ENCODE data around the gene TAF7.
"Not testable (repeated sequence)": the region's sequence is repeated elsewhere in the genome, so short reads cannot be mapped to it uniquely, and the experiment has no call there.

TAF7 gene

DNA sequence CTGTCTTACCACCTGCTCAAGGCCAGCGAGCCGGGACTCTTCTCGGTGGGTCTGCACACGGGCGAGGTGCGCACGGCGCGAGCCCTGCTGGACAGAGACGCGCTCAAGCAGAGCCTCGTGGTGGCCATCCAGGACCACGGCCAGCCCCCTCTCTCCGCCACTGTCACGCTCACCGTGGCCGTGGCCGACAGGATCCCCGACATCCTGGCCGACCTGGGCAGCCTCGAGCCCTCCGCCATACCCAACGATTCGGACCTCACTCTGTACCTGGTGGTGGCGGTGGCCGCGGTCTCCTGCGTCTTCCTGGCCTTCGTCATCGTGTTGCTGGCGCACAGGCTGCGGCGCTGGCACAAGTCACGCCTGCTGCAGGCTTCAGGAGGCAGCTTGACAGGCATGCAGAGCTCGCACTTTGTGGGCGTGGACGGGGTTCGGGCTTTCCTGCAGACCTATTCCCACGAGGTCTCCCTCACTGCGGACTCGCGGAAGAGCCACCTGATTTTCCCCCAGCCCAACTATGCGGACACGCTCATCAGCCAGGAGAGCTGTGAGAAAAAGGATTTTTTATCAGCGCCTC, 20.3 kb upstream of the TAF7 start:
- not testable (repeated sequence) for DNase-seq (ENCODE audit: low read depth in 1 of 2, low spot score in 1 of 2)

GRCh38 chr5:141338538-141339306, 18.1 kb upstream of the TAF7 start, which contains the start of gene PCDHGA2:
Gene PCDHGA2 (plus strand): TSS chr5:141338760.
- DNase-seq (ENCODE audit: low read depth in 1 of 2, low spot score in 1 of 2) = no peak

- not testable (repeated sequence) for DNase-seq (ENCODE audit: low read depth in 1 of 2, low spot score in 1 of 2)
Observed at GRCh38 chr5:141332571-141332970, 12.0 kb upstream of the TAF7 start.

DNA sequence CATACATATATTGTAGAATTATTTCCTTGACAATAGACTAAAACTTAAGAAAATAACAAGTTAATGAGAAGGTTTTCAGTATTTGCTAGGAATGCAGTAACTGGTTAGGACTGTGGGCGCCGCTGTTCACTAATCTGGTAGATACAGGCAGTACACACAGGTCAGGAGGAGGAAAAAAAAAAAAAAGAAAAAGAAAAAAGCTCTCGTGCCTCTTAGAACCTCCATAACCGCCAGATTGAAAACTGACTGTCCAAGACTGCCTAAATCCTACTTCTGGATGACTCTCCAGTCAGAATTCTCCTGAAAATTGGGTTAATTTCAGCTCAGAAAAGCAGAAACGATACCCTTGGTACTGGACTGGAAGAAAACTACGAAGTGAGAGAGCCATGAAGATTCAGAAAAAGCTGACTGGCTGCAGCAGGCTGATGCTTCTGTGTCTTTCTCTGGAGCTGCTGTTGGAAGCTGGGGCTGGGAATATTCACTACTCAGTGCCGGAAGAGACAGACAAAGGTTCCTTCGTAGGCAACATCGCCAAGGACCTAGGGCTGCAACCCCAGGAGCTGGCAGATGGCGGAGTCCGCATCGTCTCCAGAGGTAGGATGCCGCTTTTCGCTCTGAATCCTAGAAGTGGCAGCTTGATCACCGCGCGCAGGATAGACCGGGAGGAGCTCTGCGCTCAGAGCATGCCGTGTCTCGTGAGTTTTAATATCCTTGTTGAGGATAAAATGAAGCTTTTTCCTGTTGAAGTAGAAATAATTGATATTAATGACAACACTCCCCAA, 9.9 kb upstream of the TAF7 start, which contains the start of gene PCDHGA1:
Gene PCDHGA1 (plus strand): TSS at position 216 of the 782 bp plus-strand sequence.
- no peak for DNase-seq (ENCODE audit: low read depth in 1 of 2, low spot score in 1 of 2)

- DNase-seq (ENCODE audit: low read depth in 1 of 2, low spot score in 1 of 2) = no peak
Observed at GRCh38 chr5:141328231-141328630, 7.6 kb upstream of the TAF7 start.

GRCh38 chr5:141326088-141326854, 5.7 kb upstream of the TAF7 start:
- peak; percentile 28 to 47 for DNase-seq (ENCODE audit: low read depth in 1 of 2, low spot score in 1 of 2)

DNA sequence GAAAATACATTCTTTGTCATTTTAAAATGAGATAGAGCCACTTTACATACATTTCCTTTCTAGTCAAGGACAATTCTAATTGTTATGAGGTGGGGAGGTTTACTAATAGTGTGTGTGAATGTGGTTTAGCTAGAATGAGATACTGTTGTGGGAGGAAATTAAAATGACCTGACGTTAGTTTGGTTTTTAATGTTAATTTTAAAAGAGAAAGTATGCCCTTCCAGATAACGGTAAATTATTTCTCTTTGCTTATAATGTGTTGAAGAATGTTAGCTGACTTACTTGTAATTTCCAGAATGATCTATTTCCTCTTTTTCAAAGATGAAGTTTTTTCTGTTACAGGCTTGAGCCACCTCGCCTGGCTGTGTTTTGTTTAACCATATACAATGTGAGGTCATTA, 1.7 kb upstream of the TAF7 start:
- DNase-seq (ENCODE audit: low read depth in 1 of 2, low spot score in 1 of 2) = no peak

DNA sequence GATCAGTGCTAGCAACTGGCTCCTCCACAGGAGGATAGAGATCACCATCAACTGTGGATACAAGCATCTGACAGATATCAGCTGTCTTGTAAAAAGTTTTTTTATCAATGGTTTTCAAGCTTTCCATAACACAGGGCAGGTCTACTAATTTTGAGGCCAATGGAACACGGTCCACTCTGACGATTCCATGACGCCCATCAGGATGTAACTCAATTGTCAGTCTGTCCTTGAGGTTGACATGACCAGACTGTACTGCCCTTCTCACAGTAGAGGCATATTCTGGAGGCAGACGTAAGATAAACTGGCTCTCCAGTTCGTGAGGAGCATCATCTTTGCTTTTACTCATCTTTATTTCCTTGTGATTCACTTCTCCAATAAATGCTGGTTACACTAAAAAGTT, 885 bp downstream of the TAF7 start:
- no peak for DNase-seq (ENCODE audit: low read depth in 1 of 2, low spot score in 1 of 2)

DNA sequence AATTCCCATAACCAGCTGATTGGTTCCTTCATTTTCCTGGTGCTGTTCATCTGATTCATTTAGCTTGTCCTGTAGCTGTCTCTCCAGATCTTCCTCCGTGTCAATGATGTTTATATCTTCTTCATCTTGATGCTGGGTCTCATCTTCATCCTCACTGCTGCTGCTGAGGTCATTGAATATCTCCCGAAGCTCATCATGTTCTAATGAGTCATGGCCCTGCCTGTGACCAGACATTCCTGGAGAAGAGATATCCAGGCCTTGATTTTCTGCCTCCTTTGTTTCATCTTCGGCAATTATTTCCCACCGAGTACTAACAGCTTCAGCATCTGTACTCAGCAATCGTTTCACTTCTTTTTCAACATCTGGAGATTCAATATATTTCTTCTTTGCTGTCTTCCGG, 1.4 kb downstream of the TAF7 start:
- DNase-seq (ENCODE audit: low read depth in 1 of 2, low spot score in 1 of 2) = no peak

DNA sequence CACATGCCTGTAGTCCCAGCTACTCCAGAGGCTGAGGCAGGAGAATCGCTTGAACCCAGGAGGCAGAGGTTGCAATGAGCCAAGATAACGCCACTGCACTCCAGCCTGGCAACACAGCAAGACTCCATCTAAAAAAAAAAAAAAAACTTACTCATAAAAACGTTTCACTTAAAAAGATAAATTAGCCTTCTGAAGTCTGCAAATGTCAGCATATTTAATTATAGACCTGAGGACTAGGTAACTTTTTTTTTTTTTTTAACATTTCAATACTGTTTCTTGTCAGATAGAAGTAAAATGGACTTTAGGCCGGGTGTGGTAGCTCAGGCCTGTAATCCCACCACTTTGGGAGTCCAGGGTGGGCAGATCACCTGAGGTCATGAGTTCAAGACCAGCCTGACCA, 3.6 kb downstream of the TAF7 start:
- not testable (repeated sequence) for DNase-seq (ENCODE audit: low read depth in 1 of 2, low spot score in 1 of 2)

GRCh38 chr5:141313711-141314110, 6.9 kb downstream of the TAF7 start:
- DNase-seq (ENCODE audit: low read depth in 1 of 2, low spot score in 1 of 2) = no peak

DNA sequence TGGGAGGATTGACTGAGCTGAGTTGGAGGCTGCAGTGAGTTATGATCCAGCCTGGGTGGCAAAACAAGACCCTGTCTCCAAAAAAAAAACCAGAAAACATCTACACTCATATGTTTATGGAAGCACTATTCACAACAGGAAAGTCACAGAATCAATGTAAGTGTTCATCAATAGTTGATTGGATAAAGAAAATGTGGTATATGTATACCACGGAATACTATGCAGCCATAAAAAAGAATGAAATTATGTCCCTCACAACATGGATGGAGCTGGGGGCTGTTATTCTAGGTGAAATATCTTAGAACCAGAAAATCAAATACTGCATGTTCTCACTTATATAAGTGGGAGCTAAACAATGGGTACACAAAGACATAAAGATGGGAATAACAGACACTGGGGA, 14.0 kb downstream of the TAF7 start:
- no peak for DNase-seq (ENCODE audit: low read depth in 1 of 2, low spot score in 1 of 2)

GRCh38 chr5:141303756-141304155, 16.8 kb downstream of the TAF7 start, which contains the start of gene SLC25A2:
Gene SLC25A2 (minus strand): TSS chr5:141304049. CDS start chr5:141303865, 184 bp downstream.
- no peak for DNase-seq (ENCODE audit: low read depth in 1 of 2, low spot score in 1 of 2)

DNA sequence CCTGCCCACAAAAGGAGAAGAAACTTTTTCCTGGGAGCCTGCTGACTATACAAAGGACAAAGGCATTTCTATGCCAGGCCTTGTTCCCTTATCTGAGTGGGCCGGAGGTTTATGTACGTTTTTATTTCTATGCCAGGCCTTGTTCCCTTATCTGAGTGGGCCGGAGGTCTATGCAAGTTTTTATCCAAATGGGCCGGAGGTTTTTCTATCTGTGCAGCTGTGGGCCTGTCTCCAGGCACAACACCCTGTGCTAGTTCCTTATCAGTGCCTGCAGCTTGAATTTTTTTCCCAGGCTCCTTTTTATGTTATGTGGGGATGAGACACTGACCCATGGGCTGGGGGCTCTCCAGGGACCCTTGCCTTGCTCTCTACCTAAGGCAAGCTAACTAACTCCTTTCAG, 22.2 kb downstream of the TAF7 start:
- no peak for DNase-seq (ENCODE audit: low read depth in 1 of 2, low spot score in 1 of 2)

GRCh38 chr5:141272906-141273305, 47.7 kb downstream of the TAF7 start:
- no peak for DNase-seq (ENCODE audit: low read depth in 1 of 2, low spot score in 1 of 2)

- DNase-seq (ENCODE audit: low read depth in 1 of 2, low spot score in 1 of 2) = no peak
Observed at GRCh38 chr5:141269195-141269594, 51.4 kb downstream of the TAF7 start.

All from activated CD4-positive, alpha-beta T cell treated with anti-CD3 and anti-CD28 coated beads, Interleukin-2, amount 50 U/mL, for 24 hours (primary cell).